WTC11 (cell line): ENCODE measurements around the gene IL12RB2. TPM values are rescaled to one million over a fixed set of nuclear protein-coding genes. Genes with fewer than 3 reads are reported as not detected.

ENCODE experiments used
- ATAC-seq: fragments of 200-7000 bp; cut with Tn5 transposase; 2 replicates; pipeline ENCODE4 v1.10.0; 2021; ENCODE audit warnings: mild to moderate bottlenecking, moderate library complexity
- CTCF ChIA-PET: fragments of 300-600 bp; sonication (Branson Sonifier 250); formaldehyde crosslinking; loops from one replicate; lab custom pipeline; 2021; ENCODE audit warnings: antibody characterized with exemption; lab: Charles Lee
- POLR2A ChIA-PET: fragments of 350-600 bp; sonication (Branson Sonifier 250); formaldehyde crosslinking; loops from one replicate; lab custom pipeline; 2021; ENCODE audit warnings: antibody characterized with exemption; lab: Charles Lee
- DNase-seq: peaks from one replicate; pipeline ENCODE4 v3.0.0; 2021; ENCODE audit warnings: low spot score
- H3K27ac Mint-ChIP-seq: 2 replicates; pipeline ENCODE4 v1.8.0; 2021; ENCODE audit warnings: mixed read lengths
- H3K27me3 Mint-ChIP-seq: 2 replicates; pipeline ENCODE4 v1.8.0; 2021; ENCODE audit warnings: low read depth, mild to moderate bottlenecking, moderate library complexity, mixed read lengths
- H3K36me3 Mint-ChIP-seq: 2 replicates; pipeline ENCODE4 v1.8.0; 2021; ENCODE audit warnings: mixed read lengths
- H3K4me1 Mint-ChIP-seq: 2 replicates; pipeline ENCODE4 v1.8.0; 2022; ENCODE audit warnings: mixed read lengths
- H3K4me3 Mint-ChIP-seq: 2 replicates; pipeline ENCODE4 v1.8.0; 2021; ENCODE audit warnings: mild to moderate bottlenecking, moderate library complexity, mixed read lengths
- H3K9me3 Mint-ChIP-seq: 2 replicates; pipeline ENCODE4 v1.8.0; 2021; ENCODE audit warnings: mixed read lengths
- AR ChIP-seq: fragments of 250-450 bp; sonication (Bioruptor Pico); IDR thresholded peaks from 2 replicates; pipeline ENCODE4 v1.9.0; 2021; ENCODE audit warnings: mild to moderate bottlenecking
- CDX4 ChIP-seq: fragments of 250-450 bp; sonication (Bioruptor Pico); IDR thresholded peaks from 2 replicates; pipeline ENCODE4 v1.9.0; 2021; ENCODE audit warnings: moderate library complexity, mild to moderate bottlenecking, inconsistent platforms, borderline replicate concordance
- CREB1 ChIP-seq: sonication (generic); formaldehyde crosslinking; IDR thresholded peaks from 2 replicates; pipeline ENCODE4 v1.8.0; 2023; ENCODE audit warnings: mild to moderate bottlenecking, missing genetic modification reagents
- ERG ChIP-seq: fragments of 250-450 bp; sonication (Bioruptor Pico); IDR thresholded peaks from 2 replicates; pipeline ENCODE4 v1.8.0; 2021; ENCODE audit warnings: mild to moderate bottlenecking
- NR3C1 ChIP-seq: sonication (generic); formaldehyde crosslinking; conservative IDR thresholded peaks from 2 replicates; pipeline ENCODE4 v1.8.1; 2023; ENCODE audit warnings: low read depth, mild to moderate bottlenecking, missing genetic modification reagents
- OVOL2 ChIP-seq: fragments of 250-450 bp; sonication (Bioruptor Pico); IDR thresholded peaks from 2 replicates; pipeline ENCODE4 v1.9.0; 2021; ENCODE audit warnings: mild to moderate bottlenecking, borderline replicate concordance
- SMAD3 ChIP-seq: sonication (generic); formaldehyde crosslinking; IDR thresholded peaks from 2 replicates; pipeline ENCODE4 v1.8.0; 2022; ENCODE audit warnings: missing genetic modification reagents, mild to moderate bottlenecking, borderline replicate concordance
- TEAD1 ChIP-seq: sonication (generic); formaldehyde crosslinking; IDR thresholded peaks from 2 replicates; pipeline ENCODE4 v1.8.0; 2022; ENCODE audit warnings: mild to moderate bottlenecking, missing genetic modification reagents
- ZBTB43 ChIP-seq: sonication (generic); formaldehyde crosslinking; IDR thresholded peaks from 2 replicates; pipeline ENCODE4 v1.8.1; 2023; ENCODE audit warnings: mild to moderate bottlenecking, missing genetic modification reagents
- ZNF121 ChIP-seq: sonication (generic); formaldehyde crosslinking; IDR thresholded peaks from 2 replicates; pipeline ENCODE4 v1.8.0; 2023; ENCODE audit warnings: missing genetic modification reagents
- ZNF232 ChIP-seq: sonication (generic); formaldehyde crosslinking; IDR thresholded peaks from 2 replicates; pipeline ENCODE4 v1.8.0; 2022; ENCODE audit warnings: mild to moderate bottlenecking, missing genetic modification reagents
- ZNF396 ChIP-seq: fragments of 250-450 bp; sonication (Bioruptor Pico); IDR thresholded peaks from 2 replicates; pipeline ENCODE4 v1.8.0; 2021; ENCODE audit warnings: mild to moderate bottlenecking, moderate library complexity, borderline replicate concordance
- ZNF423 ChIP-seq: fragments of 250-450 bp; sonication (Bioruptor Pico); IDR thresholded peaks from 2 replicates; pipeline ENCODE4 v2.1.2; 2022; ENCODE audit warnings: mild to moderate bottlenecking, moderate library complexity
- total RNA-seq: library from RNA; stranded (reverse); gene quantifications from 3 replicates; pipeline ENCODE4 v1.2.3, GENCODE V29; 2021

Gene IL12RB2
- total RNA-seq, 1 experiment from 2014 or later, result 0.81 TPM

- no peaks in the 10 kb centered on the region for H3K36me3 Mint-ChIP-seq
- no peaks in the 10 kb centered on the region for H3K27me3 Mint-ChIP-seq
- TF ChIP-seq SMAD3 (CRISPR knock-in tag) (no peak), ZNF121 (CRISPR knock-in tag) (no peak), ZNF232 (CRISPR knock-in tag) (no peak), ZBTB43 (CRISPR knock-in tag) (no peak), ZNF423 (CRISPR knock-in tag) (no peak), CREB1 (CRISPR knock-in tag) (no peak)
- H3K27ac Mint-ChIP-seq, result no peak overlapping the region
- ATAC-seq, result no peak
- no peaks in the 10 kb centered on the region for H3K9me3 Mint-ChIP-seq
- peaks cover 19% of the 10 kb centered on the region for H3K4me1 Mint-ChIP-seq
- H3K4me3 Mint-ChIP-seq, result no peak overlapping the region
- CTCF ChIA-PET, result interaction anchor here (1.3 to 1.5 kb wide), 3 partner anchors 80 to 150 kb away, joined by 3 to 5 read pairs (median 4); partner anchors contain the start of gene SERBP1
- DNase-seq, result no peak
- POLR2A ChIA-PET, result no interaction called here
Observed at GRCh38 chr1:67350783-67351182, 43.1 kb downstream of the IL12RB2 start.

- CTCF ChIA-PET, result interaction anchor here (1.2 kb wide), 1 partner anchor 148 kb away, joined by 3 read pairs; no protein-coding TSS in a partner anchor
- no peaks in the 10 kb centered on the region for H3K36me3 Mint-ChIP-seq
- POLR2A ChIA-PET, result no interaction called here
- peaks cover 19% of the 10 kb centered on the region for H3K4me1 Mint-ChIP-seq
- ATAC-seq (no peak), DNase-seq (no peak)
- H3K27me3 Mint-ChIP-seq, result no peaks in the 10 kb centered on the region
- H3K4me3 Mint-ChIP-seq, result no peak overlapping the region
- no peaks in the 10 kb centered on the region for H3K9me3 Mint-ChIP-seq
- no peak overlapping the region for H3K27ac Mint-ChIP-seq
- TF ChIP-seq AR (CRISPR knock-in tag) (no peak), ERG (CRISPR knock-in tag) (no peak)
- TF ChIP-seq, all 79 proteins: peak for 0
Observed at GRCh38 chr1:67352211-67352610, 44.5 kb downstream of the IL12RB2 start.

- TF ChIP-seq CDX4 (no peak), NR3C1 (CRISPR knock-in tag) (no peak), ZNF396 (CRISPR knock-in tag) (no peak), OVOL2 (CRISPR knock-in tag) (no peak), TEAD1 (no peak)
- Mint-ChIP-seq H3K9me3 (no peaks in the 10 kb centered on the region), H3K27ac (no peak overlapping the region), H3K4me1 (no peaks in the 10 kb centered on the region), H3K4me3 (no peak overlapping the region), H3K36me3 (no peaks in the 10 kb centered on the region), H3K27me3 (no peaks in the 10 kb centered on the region)
- ChIA-PET POLR2A (interaction anchor here (0.7 kb wide), 1 partner anchor 75 kb away, joined by 3 read pairs; the partner anchor contains the start of gene SERBP1), CTCF (interaction anchor here (2.3 kb wide), 1 partner anchor 143 kb away, joined by 5 read pairs; no protein-coding TSS in a partner anchor)
- DNase-seq, result no peak
- no peak for ATAC-seq
Observed at GRCh38 chr1:67355745-67356424, 48.2 kb downstream of the IL12RB2 start.
